WTC11 (cell line): ENCODE results near the gene TSGA10.
"Not testable (repeated sequence)": the region's sequence is repeated elsewhere in the genome, so short reads cannot be mapped to it uniquely, and the experiment has no call there.

Experiments
- CREB1 ChIP-seq: sonication (generic); formaldehyde crosslinking; IDR thresholded peaks from 2 replicates; pipeline ENCODE4 v1.8.0; 2023; ENCODE audit warnings: mild to moderate bottlenecking, missing genetic modification reagents
- GRHL2 ChIP-seq: fragments of 250-450 bp; sonication (Bioruptor Pico); IDR thresholded peaks from 2 replicates; pipeline ENCODE4 v1.8.0; 2022; ENCODE audit warnings: mild to moderate bottlenecking, moderate library complexity; ENCODE audit not compliant: insufficient replicate concordance, severe bottlenecking
- NR2C2 ChIP-seq: sonication (generic); formaldehyde crosslinking; IDR thresholded peaks from 2 replicates; pipeline ENCODE4 v1.8.0; 2022; ENCODE audit warnings: mild to moderate bottlenecking, missing genetic modification reagents
- NR3C1 ChIP-seq: sonication (generic); formaldehyde crosslinking; conservative IDR thresholded peaks from 2 replicates; pipeline ENCODE4 v1.8.1; 2023; ENCODE audit warnings: low read depth, mild to moderate bottlenecking, missing genetic modification reagents
- SMAD3 ChIP-seq: sonication (generic); formaldehyde crosslinking; IDR thresholded peaks from 2 replicates; pipeline ENCODE4 v1.8.0; 2022; ENCODE audit warnings: missing genetic modification reagents, mild to moderate bottlenecking, borderline replicate concordance
- ZNF121 ChIP-seq: sonication (generic); formaldehyde crosslinking; IDR thresholded peaks from 2 replicates; pipeline ENCODE4 v1.8.0; 2023; ENCODE audit warnings: missing genetic modification reagents
- TF ChIP-seq, protein P1 (sequence below): sonication (generic); formaldehyde crosslinking; IDR thresholded peaks from 2 replicates; pipeline ENCODE4 v1.8.1; 2023; ENCODE audit warnings: mild to moderate bottlenecking, missing genetic modification reagents, moderate library complexity
- TF ChIP-seq, protein P2 (sequence below): fragments of 200-600 bp; IDR thresholded peaks from 2 replicates; pipeline ENCODE4 v1.8.0; 2022; ENCODE audit warnings: antibody characterized with exemption
- TF ChIP-seq, protein P3 (sequence below): sonication (generic); formaldehyde crosslinking; IDR thresholded peaks from 2 replicates; pipeline ENCODE4 v1.8.1; 2023; ENCODE audit warnings: mild to moderate bottlenecking, missing genetic modification reagents, moderate library complexity

DNA sequence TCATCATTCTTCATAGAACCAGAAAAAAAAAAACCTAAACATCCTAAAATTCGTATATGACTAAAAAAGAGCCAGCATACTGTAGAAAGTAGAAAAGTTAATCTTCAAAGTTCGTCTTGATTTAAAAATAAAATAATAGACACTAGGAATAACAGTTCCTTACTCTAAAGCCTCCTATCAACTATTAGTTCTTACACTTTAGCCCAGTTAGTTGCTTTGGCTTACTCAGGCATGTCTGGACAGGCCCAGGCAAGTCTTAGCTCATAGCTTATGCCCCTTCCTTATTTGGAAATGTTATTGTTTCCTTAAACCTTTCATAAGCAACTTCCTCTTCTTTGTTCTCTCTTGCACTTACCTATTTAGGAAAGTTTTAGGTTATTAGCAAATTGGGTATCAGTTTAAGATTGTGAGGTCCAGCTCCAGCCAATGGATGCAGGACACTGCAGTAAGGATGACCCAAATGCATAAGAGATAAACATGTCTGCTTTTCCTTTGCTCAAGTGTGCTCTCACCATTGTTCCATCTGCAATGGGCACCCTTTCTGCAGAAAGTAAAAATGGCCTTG, 113.9 kb downstream of the TSGA10 start:
- not testable (repeated sequence) for TF ChIP-seq GRHL2 (CRISPR knock-in tag); NR3C1; SMAD3 (CRISPR knock-in tag); ZNF121; NR2C2 (CRISPR knock-in tag); CREB1 (CRISPR knock-in tag)
- TF ChIP-seq, protein P1, sequence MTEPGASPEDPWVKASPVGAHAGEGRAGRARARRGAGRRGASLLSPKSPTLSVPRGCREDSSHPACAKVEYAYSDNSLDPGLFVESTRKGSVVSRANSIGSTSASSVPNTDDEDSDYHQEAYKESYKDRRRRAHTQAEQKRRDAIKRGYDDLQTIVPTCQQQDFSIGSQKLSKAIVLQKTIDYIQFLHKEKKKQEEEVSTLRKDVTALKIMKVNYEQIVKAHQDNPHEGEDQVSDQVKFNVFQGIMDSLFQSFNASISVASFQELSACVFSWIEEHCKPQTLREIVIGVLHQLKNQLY (CRISPR knock-in tag), result not testable (repeated sequence)
- TF ChIP-seq, protein P2, sequence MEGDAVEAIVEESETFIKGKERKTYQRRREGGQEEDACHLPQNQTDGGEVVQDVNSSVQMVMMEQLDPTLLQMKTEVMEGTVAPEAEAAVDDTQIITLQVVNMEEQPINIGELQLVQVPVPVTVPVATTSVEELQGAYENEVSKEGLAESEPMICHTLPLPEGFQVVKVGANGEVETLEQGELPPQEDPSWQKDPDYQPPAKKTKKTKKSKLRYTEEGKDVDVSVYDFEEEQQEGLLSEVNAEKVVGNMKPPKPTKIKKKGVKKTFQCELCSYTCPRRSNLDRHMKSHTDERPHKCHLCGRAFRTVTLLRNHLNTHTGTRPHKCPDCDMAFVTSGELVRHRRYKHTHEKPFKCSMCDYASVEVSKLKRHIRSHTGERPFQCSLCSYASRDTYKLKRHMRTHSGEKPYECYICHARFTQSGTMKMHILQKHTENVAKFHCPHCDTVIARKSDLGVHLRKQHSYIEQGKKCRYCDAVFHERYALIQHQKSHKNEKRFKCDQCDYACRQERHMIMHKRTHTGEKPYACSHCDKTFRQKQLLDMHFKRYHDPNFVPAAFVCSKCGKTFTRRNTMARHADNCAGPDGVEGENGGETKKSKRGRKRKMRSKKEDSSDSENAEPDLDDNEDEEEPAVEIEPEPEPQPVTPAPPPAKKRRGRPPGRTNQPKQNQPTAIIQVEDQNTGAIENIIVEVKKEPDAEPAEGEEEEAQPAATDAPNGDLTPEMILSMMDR, result not testable (repeated sequence)
- TF ChIP-seq, protein P3, sequence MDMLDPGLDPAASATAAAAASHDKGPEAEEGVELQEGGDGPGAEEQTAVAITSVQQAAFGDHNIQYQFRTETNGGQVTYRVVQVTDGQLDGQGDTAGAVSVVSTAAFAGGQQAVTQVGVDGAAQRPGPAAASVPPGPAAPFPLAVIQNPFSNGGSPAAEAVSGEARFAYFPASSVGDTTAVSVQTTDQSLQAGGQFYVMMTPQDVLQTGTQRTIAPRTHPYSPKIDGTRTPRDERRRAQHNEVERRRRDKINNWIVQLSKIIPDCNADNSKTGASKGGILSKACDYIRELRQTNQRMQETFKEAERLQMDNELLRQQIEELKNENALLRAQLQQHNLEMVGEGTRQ (CRISPR knock-in tag), result not testable (repeated sequence)
